ENCODE data around the gene CNTNAP2.

CNTNAP2 gene

DNA sequence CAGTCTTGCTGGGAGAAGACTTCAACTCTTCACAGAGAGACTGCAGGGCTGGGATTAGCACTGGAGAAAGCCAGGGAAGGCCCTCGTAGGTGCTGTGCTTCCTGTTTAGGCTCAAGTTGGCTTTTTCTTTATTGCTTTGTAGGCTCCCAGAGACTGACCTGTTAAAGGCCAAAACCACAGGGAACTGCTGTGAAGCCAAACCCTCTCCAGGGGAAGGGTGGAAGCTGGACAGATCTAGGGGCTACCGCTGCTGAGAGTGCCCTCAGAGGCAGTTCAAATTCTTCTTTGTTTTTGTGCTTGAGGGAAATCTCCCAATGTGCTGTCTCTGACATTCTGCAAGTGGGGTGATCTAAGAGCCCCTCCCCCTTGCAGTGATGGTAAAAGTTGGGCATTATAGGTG is 198.4 kb downstream of the CNTNAP2 start:
- no peak for DNase-seq

- DNase-seq = no peak
These were observed 203.0 kb downstream of the CNTNAP2 start for GRCh38 chr7:146319629-146320028.

DNA sequence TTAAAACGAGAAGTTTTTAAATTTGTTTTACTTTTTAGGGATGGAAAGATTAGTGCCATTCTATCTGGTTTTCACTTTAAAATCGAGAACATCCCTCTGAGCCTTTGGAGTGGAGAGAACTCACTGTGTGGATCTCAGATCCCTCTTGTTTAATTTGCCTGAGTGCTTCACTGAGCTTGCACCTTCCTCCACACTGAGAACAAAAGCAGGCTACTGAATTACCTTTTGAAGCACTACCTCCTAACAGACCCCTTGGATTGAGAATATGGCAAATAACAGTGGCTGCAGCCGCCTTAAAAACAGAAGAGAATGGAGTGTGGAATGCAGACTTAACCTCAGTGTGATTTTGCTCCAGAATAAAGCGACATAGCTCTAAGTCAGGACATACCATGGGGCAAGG is 204.7 kb downstream of the CNTNAP2 start:
- DNase-seq = no peak

- no peak for DNase-seq
These were observed 214.8 kb downstream of the CNTNAP2 start for GRCh38 chr7:146331369-146331768.

GRCh38 chr7:146345251-146345650 is 228.7 kb downstream of the CNTNAP2 start:
- no peak for DNase-seq

DNA sequence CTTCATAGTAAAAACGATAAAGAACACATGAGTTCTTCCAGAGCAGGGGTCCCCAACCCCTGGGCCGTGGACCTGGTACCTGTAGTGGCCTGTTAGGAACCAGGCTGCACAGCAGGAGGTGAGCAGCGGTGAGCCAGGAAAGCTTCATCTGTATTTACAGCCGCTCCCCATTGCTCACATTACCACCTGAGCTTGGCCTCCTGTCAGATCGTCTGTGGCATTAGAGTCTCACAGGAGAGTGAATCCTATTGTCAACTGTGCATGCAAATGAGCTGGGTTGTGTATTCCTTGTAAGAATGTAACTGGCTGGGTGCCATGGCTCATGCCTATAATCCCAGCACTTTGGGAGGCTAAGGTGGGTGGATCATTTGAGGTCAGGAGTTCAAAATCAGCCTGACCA is 229.5 kb downstream of the CNTNAP2 start:
- no peak for DNase-seq

DNA sequence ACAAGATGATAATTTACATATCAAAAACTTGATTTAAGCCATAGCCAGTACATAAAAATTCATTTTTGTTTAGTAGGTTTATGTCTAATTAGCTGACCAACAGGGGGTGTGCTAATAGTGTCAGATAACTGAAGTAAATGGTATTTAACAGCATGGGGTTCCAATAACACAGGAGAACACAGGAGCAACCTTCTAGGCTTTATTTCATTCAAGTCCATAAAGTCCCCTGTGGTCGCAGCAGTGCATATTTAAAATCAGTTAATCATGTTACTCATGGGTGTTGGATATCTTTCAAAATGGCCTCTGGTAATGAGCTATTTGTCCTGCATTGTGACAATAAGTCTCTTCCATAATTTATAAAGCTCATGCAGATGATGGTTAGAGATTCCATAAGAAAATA is 238.6 kb downstream of the CNTNAP2 start:
- no peak for DNase-seq

DNA sequence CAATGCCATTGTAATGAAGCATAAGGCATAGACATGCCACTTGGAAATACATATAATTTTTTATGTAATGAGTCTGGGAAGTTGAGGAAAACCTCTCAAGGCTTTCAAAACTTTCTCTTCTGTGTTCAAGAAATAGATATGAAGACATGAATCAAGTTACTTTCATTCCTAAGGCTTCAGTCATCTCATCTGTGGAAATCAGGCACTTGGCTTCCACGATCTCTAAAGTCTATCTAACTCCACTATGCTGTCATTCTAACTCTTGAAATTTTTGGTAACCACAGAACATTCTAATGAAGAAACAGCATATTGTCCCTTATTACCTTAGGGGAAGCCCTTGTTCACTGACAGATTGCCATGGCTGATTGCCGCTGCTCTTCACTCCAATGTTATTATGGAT is 242.6 kb downstream of the CNTNAP2 start:
- no peak for DNase-seq

- no peak for DNase-seq
These were observed 250.3 kb downstream of the CNTNAP2 start for GRCh38 chr7:146366938-146367337.

- DNase-seq = no peak
These were observed 253.6 kb downstream of the CNTNAP2 start for GRCh38 chr7:146370171-146370570.

- no peak for DNase-seq
These were observed 258.6 kb downstream of the CNTNAP2 start for GRCh38 chr7:146375170-146375569.

GRCh38 chr7:146378196-146378595 is 261.6 kb downstream of the CNTNAP2 start:
- no peak for DNase-seq

DNA sequence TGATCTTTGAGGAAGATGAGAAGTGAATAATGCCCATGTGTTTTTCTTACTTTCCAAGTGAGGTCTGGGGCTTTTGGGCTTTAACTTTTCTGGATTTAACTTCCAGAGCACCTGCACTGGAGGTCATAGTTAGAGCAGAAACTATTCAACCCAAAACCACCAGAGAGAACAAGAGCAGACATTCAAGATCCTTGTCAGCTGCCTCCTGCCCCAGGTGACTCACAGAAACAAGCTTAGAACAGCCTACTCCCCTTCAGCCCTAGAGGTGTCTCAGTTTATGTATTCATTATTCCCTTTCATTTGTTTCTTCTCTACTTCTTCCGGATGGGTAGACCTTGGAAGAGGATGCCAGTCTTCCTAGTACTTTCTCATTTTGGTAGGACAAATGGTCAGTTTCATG is 270.5 kb downstream of the CNTNAP2 start:
- no peak for DNase-seq

GRCh38 chr7:146388928-146389327 is 272.3 kb downstream of the CNTNAP2 start:
- DNase-seq = no peak

DNA sequence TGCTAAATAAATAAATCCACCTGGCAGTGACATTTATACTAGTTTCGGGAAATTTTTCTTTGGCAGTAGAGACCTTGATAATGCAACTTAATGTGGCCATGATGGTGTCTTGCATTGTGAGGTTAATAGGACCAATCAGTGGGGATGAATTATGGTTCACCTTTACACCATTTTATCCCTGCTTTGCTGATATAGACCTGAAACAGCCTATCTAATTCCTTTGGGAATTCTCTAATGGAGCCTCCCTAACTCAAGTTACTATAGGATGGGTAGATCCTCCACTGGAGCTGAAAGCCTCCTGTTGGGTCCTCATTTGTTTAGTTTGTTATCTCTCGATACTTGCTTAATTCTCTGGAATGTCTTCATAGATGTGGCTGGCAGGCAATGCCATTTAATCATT is 276.7 kb downstream of the CNTNAP2 start:
- DNase-seq = no peak

GRCh38 chr7:146397141-146397540 is 280.5 kb downstream of the CNTNAP2 start:
- DNase-seq = no peak

DNA sequence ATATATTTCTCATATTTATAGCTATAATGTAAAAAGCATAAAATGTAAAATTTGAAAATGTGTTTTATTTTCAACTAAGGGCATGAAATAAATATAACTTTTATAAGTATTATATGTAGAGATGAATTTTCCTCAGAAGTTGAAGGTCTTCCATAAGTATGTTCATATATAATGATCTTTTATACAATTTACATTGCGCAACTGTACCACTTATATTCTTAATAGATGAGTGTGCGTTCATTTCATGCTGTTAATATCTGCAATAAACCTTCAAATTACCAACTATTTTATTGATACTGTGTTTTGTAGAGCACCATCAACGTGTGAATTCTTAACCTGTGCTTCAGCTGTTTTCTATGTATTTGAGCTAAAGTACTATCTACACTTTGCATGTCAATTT is 285.3 kb downstream of the CNTNAP2 start:
- no peak for DNase-seq

DNA sequence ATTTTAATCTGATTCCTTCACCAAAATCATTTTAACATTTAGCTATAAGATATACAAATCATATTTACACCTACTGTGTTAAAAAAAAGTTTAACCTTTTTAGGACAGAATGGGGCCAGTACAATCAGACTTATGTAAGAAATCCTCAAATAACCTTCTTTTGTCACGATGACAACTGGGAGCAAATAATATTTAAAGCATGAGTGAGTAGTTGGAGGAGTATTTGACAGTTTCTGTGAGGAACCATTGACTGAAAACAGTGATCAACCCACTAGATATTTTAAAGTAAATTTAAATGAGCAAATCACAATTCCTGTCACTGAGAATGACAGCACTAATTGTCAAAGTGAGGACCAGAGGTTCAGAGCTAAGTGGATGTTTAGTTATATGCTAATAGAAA is 289.1 kb downstream of the CNTNAP2 start:
- no peak for DNase-seq

DNA sequence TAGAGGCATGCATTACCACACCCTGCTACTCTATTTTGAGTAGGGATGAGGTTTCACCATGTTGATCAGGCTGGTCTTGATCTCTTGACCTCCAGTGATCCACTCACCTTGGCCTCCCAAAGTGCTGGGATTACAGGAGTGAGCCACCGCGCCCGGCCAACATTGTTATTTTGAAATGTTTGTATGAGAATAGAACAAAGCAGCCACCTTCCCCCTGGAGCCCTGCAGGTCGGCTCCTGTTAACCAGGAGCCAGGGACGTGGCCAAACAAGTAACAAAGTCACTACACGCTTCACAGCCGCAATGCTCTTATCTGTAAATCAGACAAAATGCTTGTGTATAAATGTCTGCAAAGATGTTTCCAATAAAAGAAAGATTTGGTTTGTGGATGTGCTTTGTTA is 295.4 kb downstream of the CNTNAP2 start:
- DNase-seq = no peak

- no peak for DNase-seq
These were observed 296.2 kb downstream of the CNTNAP2 start for GRCh38 chr7:146412781-146413180.

GRCh38 chr7:146414373-146414772 is 297.8 kb downstream of the CNTNAP2 start:
- no peak for DNase-seq

DNA sequence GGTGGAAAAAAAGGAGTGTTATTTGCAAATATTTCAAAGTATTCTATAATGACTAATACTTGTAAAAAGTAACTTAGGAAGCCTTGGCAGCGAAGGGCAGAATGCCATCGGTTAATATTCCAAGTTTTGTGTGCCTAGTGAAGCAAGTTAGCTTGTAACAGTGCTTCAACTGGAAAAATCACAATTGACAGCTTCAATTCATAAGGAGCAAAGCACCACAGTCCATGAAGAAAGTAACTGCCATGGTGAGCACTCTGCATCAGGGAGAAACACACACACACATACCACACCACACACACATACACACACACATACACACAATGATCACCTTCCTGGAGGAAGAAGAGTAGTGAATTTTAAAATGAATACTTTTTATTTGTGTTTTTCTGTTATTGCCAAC is 298.3 kb downstream of the CNTNAP2 start:
- DNase-seq = no peak

DNA sequence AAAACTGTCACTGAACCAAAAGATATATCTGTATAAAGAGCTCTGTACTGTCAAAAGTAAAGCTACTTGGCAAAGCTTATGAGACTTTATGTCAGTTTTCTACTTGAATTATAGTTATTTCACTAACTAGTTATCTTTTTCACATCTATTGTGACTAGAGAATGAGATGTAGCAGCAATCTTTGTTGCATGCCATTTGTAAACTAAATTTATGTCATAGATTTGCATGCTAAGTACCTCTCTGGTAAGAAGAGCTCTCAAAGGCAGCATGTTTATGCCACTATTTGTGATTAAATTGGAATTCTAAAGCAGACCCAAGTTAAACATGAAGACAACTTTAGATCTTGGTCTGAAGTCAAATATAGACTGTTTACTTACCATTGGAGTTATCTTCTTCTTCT is 300.6 kb downstream of the CNTNAP2 start:
- no peak for DNase-seq

DNA sequence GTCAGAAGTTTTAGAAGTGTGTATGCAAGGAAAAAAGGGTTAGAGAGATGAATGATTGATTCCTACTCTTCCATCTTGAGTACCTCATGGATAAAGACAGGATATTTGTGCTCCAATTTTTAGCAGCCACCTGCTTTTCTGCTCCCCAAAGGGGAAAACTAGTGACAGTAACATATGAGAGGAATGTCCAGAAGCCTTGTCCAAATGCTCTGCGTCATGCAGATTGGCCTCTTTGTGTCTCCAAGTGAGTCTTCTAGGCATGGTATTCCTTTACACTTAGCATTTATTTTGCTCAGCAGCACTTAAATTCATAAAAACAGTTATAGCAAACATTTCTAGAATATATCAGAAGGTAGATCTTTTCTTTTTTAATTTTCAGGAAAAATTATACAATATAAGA is 306.8 kb downstream of the CNTNAP2 start:
- no peak for DNase-seq

DNA sequence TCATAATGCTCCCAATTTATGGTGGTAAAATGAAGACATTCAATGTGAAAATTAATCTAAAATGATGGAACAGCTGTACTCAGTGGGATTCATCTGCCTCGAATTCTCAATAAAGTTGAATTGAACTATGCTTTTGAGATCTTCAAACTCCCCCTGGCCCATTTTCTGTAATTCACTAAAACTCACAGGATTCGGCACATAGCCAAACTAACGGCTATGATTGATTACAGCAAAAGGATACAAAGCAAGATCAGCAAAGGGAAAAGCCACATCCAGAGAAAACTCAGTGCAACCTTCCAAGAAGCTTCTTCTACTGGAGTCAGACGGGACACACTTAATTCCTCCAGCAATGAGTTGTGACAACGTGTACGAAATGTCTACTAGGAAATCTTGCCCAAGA is 307.5 kb downstream of the CNTNAP2 start:
- DNase-seq = no peak

GRCh38 chr7:146433501-146433900 is 316.9 kb downstream of the CNTNAP2 start:
- no peak for DNase-seq
